Measurements from ENCODE around the gene TSEN34. TPM values are rescaled to one million over a fixed set of nuclear protein-coding genes. Genes with fewer than 3 reads are reported as not detected.
"Not testable (repeated sequence)": the region's sequence is repeated elsewhere in the genome, so short reads cannot be mapped to it uniquely, and the experiment has no call there.

The TSEN34 gene
- total RNA-seq, 4 donors from 2014 or later, result 62.0 to 138 (median 65.9) TPM

GRCh38 chr19:54189735-54190502 lies 1.2 kb upstream of the TSEN34 start:
- in situ Hi-C loops (cut with MboI; ENCODE audit: low pct_ligation_motif_present in 1 of 4, low pct_unique_long_range_greater_than_20kb in 1 of 4, low sequenced_read_pairs in 3 of 4), result no loop called here
- 0 to 1% methylated on average over 6 to 65 of the region's 65 CpGs for WGBS, 2 donors (ENCODE audit: low coverage in 1 of 2)
- peak overlapping the region; percentile 92 to 99 (median 95) for H3K27ac ChIP-seq
- H3K36me3 ChIP-seq, result peaks cover 0 to 15% (median 2%) of the 10 kb centered on the region in 4 donors
- H3K4me1 ChIP-seq, result peaks cover 16 to 41% (median 29%) of the 10 kb centered on the region in 4 donors
- H3K4me3 ChIP-seq, result peak overlapping the region; percentile 56 to 97 (median 80)
- TF ChIP-seq POLR2AphosphoS5 (IDR thresholded peaks at IDR 0.05), result peak; percentile 14 to 90 (median 74)
- TF ChIP-seq, protein P1, sequence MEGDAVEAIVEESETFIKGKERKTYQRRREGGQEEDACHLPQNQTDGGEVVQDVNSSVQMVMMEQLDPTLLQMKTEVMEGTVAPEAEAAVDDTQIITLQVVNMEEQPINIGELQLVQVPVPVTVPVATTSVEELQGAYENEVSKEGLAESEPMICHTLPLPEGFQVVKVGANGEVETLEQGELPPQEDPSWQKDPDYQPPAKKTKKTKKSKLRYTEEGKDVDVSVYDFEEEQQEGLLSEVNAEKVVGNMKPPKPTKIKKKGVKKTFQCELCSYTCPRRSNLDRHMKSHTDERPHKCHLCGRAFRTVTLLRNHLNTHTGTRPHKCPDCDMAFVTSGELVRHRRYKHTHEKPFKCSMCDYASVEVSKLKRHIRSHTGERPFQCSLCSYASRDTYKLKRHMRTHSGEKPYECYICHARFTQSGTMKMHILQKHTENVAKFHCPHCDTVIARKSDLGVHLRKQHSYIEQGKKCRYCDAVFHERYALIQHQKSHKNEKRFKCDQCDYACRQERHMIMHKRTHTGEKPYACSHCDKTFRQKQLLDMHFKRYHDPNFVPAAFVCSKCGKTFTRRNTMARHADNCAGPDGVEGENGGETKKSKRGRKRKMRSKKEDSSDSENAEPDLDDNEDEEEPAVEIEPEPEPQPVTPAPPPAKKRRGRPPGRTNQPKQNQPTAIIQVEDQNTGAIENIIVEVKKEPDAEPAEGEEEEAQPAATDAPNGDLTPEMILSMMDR (IDR thresholded peaks at IDR 0.05), result no peak
- peak; percentile 82 for TF ChIP-seq POLR2A (IDR thresholded peaks at IDR 0.05)
- TF ChIP-seq EP300 (IDR thresholded peaks at IDR 0.05; ENCODE audit: low read depth), result no peak
- intact Hi-C loops (cut with DNase I; ENCODE audit: low total_unique reads), result no loop called here
- peak; percentile 100 for DNase-seq
- no peaks in the 10 kb centered on the region for H3K27me3 ChIP-seq
- H3K9me3 ChIP-seq, result no peaks in the 10 kb centered on the region

GRCh38 chr19:54190503-54191010 lies 551 bp upstream of the TSEN34 start:
- peaks cover 0 to 15% (median 2%) of the 10 kb centered on the region in 4 donors for H3K36me3 ChIP-seq
- intact Hi-C loops (cut with DNase I; ENCODE audit: low total_unique reads) (no loop called here), in situ Hi-C loops (cut with MboI; ENCODE audit: low pct_ligation_motif_present in 1 of 4, low pct_unique_long_range_greater_than_20kb in 1 of 4, low sequenced_read_pairs in 3 of 4) (no loop called here)
- WGBS, 2 donors (ENCODE audit: low coverage in 1 of 2), result 0% methylated on average over 38 of the region's 56 CpGs; no CpG with 5 or more reads in 1 of the 2 donors
- peak; percentile 100 for DNase-seq
- no peaks in the 10 kb centered on the region for H3K9me3 ChIP-seq
- TF ChIP-seq POLR2AphosphoS5 (IDR thresholded peaks at IDR 0.05) (no peak), POLR2A (IDR thresholded peaks at IDR 0.05) (no peak), EP300 (IDR thresholded peaks at IDR 0.05; ENCODE audit: low read depth) (no peak)
- TF ChIP-seq, protein P1 (IDR thresholded peaks at IDR 0.05), result no peak
- peaks cover 16 to 41% (median 29%) of the 10 kb centered on the region in 4 donors for H3K4me1 ChIP-seq
- peak overlapping the region; percentile 56 to 97 (median 78) for H3K4me3 ChIP-seq
- H3K27ac ChIP-seq, result peak overlapping the region; percentile 92 to 99 (median 95)
- no peaks in the 10 kb centered on the region for H3K27me3 ChIP-seq

DNA sequence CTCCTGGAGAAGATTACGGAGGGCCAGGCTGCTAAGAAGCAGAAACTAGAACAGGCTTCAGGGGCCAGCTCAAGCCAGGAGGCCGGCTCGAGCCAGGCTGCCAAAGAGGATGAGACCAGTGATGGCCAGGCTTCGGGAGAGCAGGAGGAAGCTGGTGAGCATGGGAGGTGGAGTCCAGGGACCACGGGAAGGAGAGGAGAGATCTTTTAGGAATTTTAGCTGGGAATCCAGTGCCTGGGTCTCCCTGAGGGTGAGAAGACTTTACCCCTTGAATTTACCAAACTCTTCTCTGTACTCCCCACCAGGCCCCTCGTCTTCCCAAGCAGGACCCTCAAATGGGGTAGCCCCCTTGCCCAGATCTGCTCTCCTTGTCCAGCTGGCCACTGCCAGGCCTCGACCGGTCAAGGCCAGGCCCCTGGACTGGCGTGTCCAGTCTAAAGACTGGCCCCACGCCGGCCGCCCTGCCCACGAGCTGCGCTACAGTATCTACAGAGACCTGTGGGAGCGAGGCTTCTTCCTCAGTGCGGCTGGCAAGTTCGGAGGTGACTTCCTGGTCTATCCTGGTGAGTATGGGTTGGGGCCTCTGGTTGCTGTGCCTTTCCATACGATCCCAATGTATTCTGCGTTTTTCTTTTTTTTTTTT lies 824 bp downstream of the TSEN34 start:
- Histone ChIP-seq H3K4me3 (peak overlapping the region; percentile 34 to 97 (median 78)), H3K27ac (peak overlapping the region; percentile 92 to 99 (median 95)), H3K36me3 (peaks cover 0 to 15% (median 2%) of the 10 kb centered on the region in 4 donors), H3K9me3 (no peaks in the 10 kb centered on the region), H3K27me3 (no peaks in the 10 kb centered on the region), H3K4me1 (peaks cover 13 to 34% (median 27%) of the 10 kb centered on the region in 4 donors)
- WGBS, 2 donors (ENCODE audit: low coverage in 1 of 2), result 37 to 64% methylated on average over 5 to 19 of the region's 19 CpGs
- DNase-seq, result no peak
- intact Hi-C loops (cut with DNase I; ENCODE audit: low total_unique reads), result no loop called here
- TF ChIP-seq, protein P1 (IDR thresholded peaks at IDR 0.05), result no peak
- TF ChIP-seq EP300 (IDR thresholded peaks at IDR 0.05; ENCODE audit: low read depth), result no peak
- no peak for TF ChIP-seq POLR2A (IDR thresholded peaks at IDR 0.05)
- no peak for TF ChIP-seq POLR2AphosphoS5 (IDR thresholded peaks at IDR 0.05)
- in situ Hi-C loops (cut with MboI; ENCODE audit: low pct_ligation_motif_present in 1 of 4, low pct_unique_long_range_greater_than_20kb in 1 of 4, low sequenced_read_pairs in 3 of 4), result no loop called here

GRCh38 chr19:54193011-54193410 lies 1.9 kb downstream of the TSEN34 start:
- Histone ChIP-seq H3K9me3 (no peaks in the 10 kb centered on the region), H3K27ac (no peak overlapping the region), H3K4me1 (peaks cover 12 to 25% (median 20%) of the 10 kb centered on the region in 4 donors), H3K4me3 (no peak overlapping the region), H3K27me3 (no peaks in the 10 kb centered on the region), H3K36me3 (peaks cover 0 to 15% (median 2%) of the 10 kb centered on the region in 4 donors)
- in situ Hi-C loops (cut with MboI; ENCODE audit: low pct_ligation_motif_present in 1 of 4, low pct_unique_long_range_greater_than_20kb in 1 of 4, low sequenced_read_pairs in 3 of 4) (no loop called here), intact Hi-C loops (cut with DNase I; ENCODE audit: low total_unique reads) (no loop called here)
- TF ChIP-seq, protein P1 (IDR thresholded peaks at IDR 0.05), result no peak
- no peak for TF ChIP-seq POLR2AphosphoS5 (IDR thresholded peaks at IDR 0.05)
- no peak for TF ChIP-seq POLR2A (IDR thresholded peaks at IDR 0.05)
- no peak for TF ChIP-seq EP300 (IDR thresholded peaks at IDR 0.05; ENCODE audit: low read depth)
- 86 to 93% methylated on average over 1 to 11 of the region's 11 CpGs for WGBS, 2 donors (ENCODE audit: low coverage in 1 of 2)
- no peak for DNase-seq

DNA sequence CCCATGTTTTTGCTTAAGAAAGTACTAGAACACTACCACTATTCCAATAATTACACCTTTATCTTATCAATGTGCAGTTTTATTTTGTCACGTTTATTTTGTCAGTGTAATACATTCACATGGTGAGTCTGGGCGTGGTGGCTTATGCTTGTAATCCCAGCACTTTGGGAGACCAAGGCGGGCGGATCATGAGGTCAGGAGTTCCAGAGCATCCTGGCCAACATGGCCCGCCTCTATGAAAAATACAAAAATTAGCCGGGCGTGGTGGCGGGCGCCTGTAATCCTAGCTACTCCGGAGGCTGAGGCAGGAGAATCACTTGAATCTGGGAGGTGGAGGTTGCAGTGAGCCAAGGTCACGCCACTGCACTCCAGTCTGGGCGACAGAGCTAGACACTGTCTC lies 3.4 kb downstream of the TSEN34 start:
- WGBS, 2 donors (ENCODE audit: low coverage in 1 of 2), result 71 to 92% methylated on average over 3 to 12 of the region's 12 CpGs
- in situ Hi-C loops (cut with MboI; ENCODE audit: low pct_ligation_motif_present in 1 of 4, low pct_unique_long_range_greater_than_20kb in 1 of 4, low sequenced_read_pairs in 3 of 4); H3K4me3 ChIP-seq; H3K27me3 ChIP-seq; intact Hi-C loops (cut with DNase I; ENCODE audit: low total_unique reads); H3K27ac ChIP-seq; H3K9me3 ChIP-seq; DNase-seq: not testable (repeated sequence)
- Histone ChIP-seq H3K4me1 (peaks cover 5 to 15% (median 11%) of the 10 kb centered on the region in 4 donors), H3K36me3 (peaks cover 0 to 15% (median 2%) of the 10 kb centered on the region in 4 donors)

All from transverse colon (tissue), 4 donors.